HCT116 (cell line): ENCODE data around the gene CBFB. TPM values are rescaled to one million over a fixed set of nuclear protein-coding genes. Genes with fewer than 3 reads are reported as not detected.

Source experiments
- ATAC-seq: fragments of 200-7000 bp; cut with Tn5 transposase; 2 replicates; pipeline ENCODE4 v1.9.1; 2020; ENCODE audit warnings: mild to moderate bottlenecking, moderate library complexity
- BruUV-seq: library from RNA; stranded (reverse); fragments of 400-500 nt; replicated peaks from 2 replicates; lab custom pipeline; 2021; lab: Mats Ljungman, UMichigan
- CTCF ChIA-PET: fragments of 300-600 bp; sonication (Branson Sonifier 250); formaldehyde crosslinking; loops from one replicate; lab custom pipeline; 2021; ENCODE audit warnings: antibody characterized with exemption; lab: Charles Lee
- POLR2A ChIA-PET: fragments of 300-600, 350-600 bp; sonication (Branson Sonifier 250); formaldehyde crosslinking; loops from one replicate; lab custom pipeline; 2021; ENCODE audit warnings: antibody characterized with exemption; lab: Charles Lee
- RAD21 ChIA-PET, 2 experiments: fragments of 300-600 bp; sonication (Branson Sonifier 250); formaldehyde crosslinking; loops; one replicate each; lab custom pipeline; 2023; ENCODE audit warnings: low total read pairs in 2 of 2; ENCODE audit not compliant: uncharacterized antibody in 2 of 2, unreplicated experiment in 2 of 2, low non-redundant PET in 1 of 2; lab: Charles Lee
- DNase-seq: peaks from one replicate; pipeline ENCODE4 v3.0.0-alpha.2; 2010; ENCODE audit warnings: low read depth, low spot score
- H2AFZ ChIP-seq: fragments of 200-600 bp; shearing (Covaris generic), sonication (generic); 2 replicates; pipeline ENCODE4 v1.6.1; 2017; ENCODE audit warnings: low read depth, mixed run types, mixed read lengths, antibody characterized with exemption, low read length; ENCODE audit not compliant: poor library complexity, severe bottlenecking
- H3K27ac ChIP-seq: 2 replicates; pipeline ENCODE4 v1.5.1; 2012; ENCODE audit warnings: low read depth, low read length
- H3K27me3 ChIP-seq: fragments of 200-600 bp; sonication (generic); 2 replicates; pipeline ENCODE4 v1.6.1; 2016; ENCODE audit warnings: mixed run types, low read length, mixed read lengths; ENCODE audit not compliant: insufficient read depth
- H3K36me3 ChIP-seq, 2 experiments: fragments of 200-500 bp in 1 of 2; fragments of 200-600 bp in 1 of 2; sonication (Bioruptor generic) in 1 of 2; sonication (generic) in 1 of 2; 2 replicates each; pipeline versions ENCODE4 v1.5.1 to v1.6.1; 2014 to 2016; ENCODE audit warnings: low read length in 2 of 2, inconsistent platforms in 1 of 2, mixed read lengths in 1 of 2, mixed run types in 1 of 2; ENCODE audit not compliant: insufficient read depth in 2 of 2, control insufficient read depth in 1 of 2
- H3K4me1 ChIP-seq, 2 experiments: fragments of 200-600 bp in 1 of 2; sonication (generic) in 1 of 2; 2 replicates each; pipeline versions ENCODE4 v1.5.1 to v1.6.1; 2012 to 2017; ENCODE audit warnings: low read length in 2 of 2, inconsistent platforms in 1 of 2, mild to moderate bottlenecking in 1 of 2, mixed read lengths in 1 of 2, mixed run types in 1 of 2, moderate library complexity in 1 of 2; ENCODE audit not compliant: insufficient read depth in 2 of 2, control insufficient read depth in 1 of 2
- H3K4me2 ChIP-seq: fragments of 200-600 bp; sonication (generic); 2 replicates; pipeline ENCODE4 v1.6.1; 2017; ENCODE audit warnings: mixed run types, low read length, mixed read lengths
- H3K4me3 ChIP-seq, 2 experiments: fragments of 200-600 bp in 1 of 2; sonication (generic) in 1 of 2; replicated peaks in 1 of 2; 2 replicates each; pipeline ENCODE4 v1.5.1; 2011 to 2016; ENCODE audit warnings: low read length in 2 of 2, control low read depth in 1 of 2, low read depth in 1 of 2, mild to moderate bottlenecking in 1 of 2, mixed read lengths in 1 of 2, mixed run types in 1 of 2
- H3K79me2 ChIP-seq: fragments of 200-600 bp; sonication (generic); 2 replicates; pipeline ENCODE4 v1.6.1; 2017; ENCODE audit warnings: mild to moderate bottlenecking, mixed run types, low read length, moderate library complexity, mixed read lengths; ENCODE audit not compliant: insufficient read depth
- H3K9ac ChIP-seq: fragments of 200-600 bp; sonication (generic); 2 replicates; pipeline ENCODE4 v1.6.1; 2016; ENCODE audit warnings: low read length, mixed read lengths
- H3K9me2 ChIP-seq: fragments of 200-600 bp; sonication (generic), shearing (Covaris generic); 2 replicates; pipeline ENCODE4 v1.6.1; 2017; ENCODE audit warnings: mixed run types, mild to moderate bottlenecking, moderate library complexity; ENCODE audit not compliant: insufficient read depth
- H3K9me3 ChIP-seq, 2 experiments: fragments of 200-500 bp in 1 of 2; fragments of 200-600 bp in 1 of 2; sonication (Bioruptor generic) in 1 of 2; sonication (generic) in 1 of 2; 2 replicates each; pipeline ENCODE4 v1.6.1; 2014 to 2017; ENCODE audit warnings: low read length in 2 of 2, mixed read lengths in 2 of 2, inconsistent platforms in 1 of 2, low read depth in 1 of 2, mild to moderate bottlenecking in 1 of 2, mixed run types in 1 of 2, moderate library complexity in 1 of 2; ENCODE audit not compliant: control insufficient read depth in 1 of 2, insufficient read depth in 1 of 2
- H4K20me1 ChIP-seq: fragments of 200-600 bp; sonication (generic), shearing (Covaris generic); 2 replicates; pipeline ENCODE4 v1.6.1; 2017; ENCODE audit warnings: mixed run types, mild to moderate bottlenecking, moderate library complexity; ENCODE audit not compliant: insufficient read depth
- CBX3 ChIP-seq: IDR thresholded peaks from 2 replicates; pipeline ENCODE4 v1.6.1; 2012; ENCODE audit warnings: low read depth
- CEBPB ChIP-seq: IDR thresholded peaks from 2 replicates; pipeline ENCODE4 v1.6.1; 2012; ENCODE audit warnings: low read depth
- EGR1 ChIP-seq: IDR thresholded peaks from 2 replicates; pipeline ENCODE4 v1.6.1; 2012; ENCODE audit warnings: low read depth
- EZH2phosphoT487 ChIP-seq: fragments of 200-600 bp; IDR thresholded peaks from 2 replicates; pipeline ENCODE4 v1.6.1; 2018; ENCODE audit warnings: antibody characterized with exemption, borderline replicate concordance
- POLR2A ChIP-seq: IDR thresholded peaks from 2 replicates; pipeline ENCODE4 v1.7.0; 2011; ENCODE audit warnings: borderline replicate concordance; ENCODE audit not compliant: insufficient read depth, insufficient read length; ENCODE audit errors: extremely low read depth
- POLR2AphosphoS5 ChIP-seq: IDR thresholded peaks from 2 replicates; pipeline ENCODE4 v1.6.1; 2011; ENCODE audit warnings: mild to moderate bottlenecking, low read depth, low read length, moderate library complexity
- RAD21 ChIP-seq: IDR thresholded peaks from 2 replicates; pipeline ENCODE4 v1.6.1; 2012; ENCODE audit warnings: low read depth, mild to moderate bottlenecking
- SIN3A ChIP-seq: IDR thresholded peaks from 2 replicates; pipeline ENCODE4 v1.6.1; 2012; ENCODE audit warnings: low read depth
- SP1 ChIP-seq: IDR thresholded peaks from 2 replicates; pipeline ENCODE4 v1.6.1; 2012; ENCODE audit warnings: low read depth
- TCF7L2 ChIP-seq: IDR thresholded peaks from 2 replicates; pipeline ENCODE4 v1.7.0; 2011; ENCODE audit warnings: borderline replicate concordance, inconsistent platforms; ENCODE audit not compliant: insufficient read depth, insufficient read length; ENCODE audit errors: extremely low read depth
- YY1 ChIP-seq: IDR thresholded peaks from 2 replicates; pipeline ENCODE4 v1.6.1; 2011; ENCODE audit warnings: low read length, low read depth, moderate library complexity, mild to moderate bottlenecking; ENCODE audit not compliant: insufficient replicate concordance; ENCODE audit errors: extremely low read depth
- ZFX ChIP-seq: fragments of 450-650 bp; IDR thresholded peaks from 2 replicates; pipeline ENCODE4 v1.6.1; 2017
- intact Hi-C: fragments of 100-400 bp; cut with micrococcal nuclease; formaldehyde crosslinking; loops from 2 replicates; pipeline ENCODE4 v1.10.0; 2022
- total RNA-seq: library from RNA; stranded (reverse); gene quantifications from one replicate; pipeline ENCODE4 v1.2.1, GENCODE V29; 2021; ENCODE audit not compliant: unreplicated experiment
- TF ChIP-seq, protein P1 (sequence below), 3 experiments: fragments of 200-600 bp in 1 of 3; sonication (generic) in 1 of 3; IDR thresholded peaks in 2 of 3; conservative IDR thresholded peaks in 1 of 3; 2 replicates each; pipeline ENCODE4 v1.5.1; 2012 to 2017; ENCODE audit warnings: low read depth in 2 of 3, low read length in 2 of 3, antibody characterized with exemption in 1 of 3, borderline replicate concordance in 1 of 3, control low read depth in 1 of 3, mild to moderate bottlenecking in 1 of 3, mixed read lengths in 1 of 3, mixed run types in 1 of 3, moderate library complexity in 1 of 3; ENCODE audit not compliant: insufficient read depth in 1 of 3
- TF ChIP-seq, protein P2 (sequence below): IDR thresholded peaks from 2 replicates; pipeline ENCODE4 v1.6.1; 2012

CBFB gene
- total RNA-seq, 1 experiment from 2014 or later = 101 TPM

DNA sequence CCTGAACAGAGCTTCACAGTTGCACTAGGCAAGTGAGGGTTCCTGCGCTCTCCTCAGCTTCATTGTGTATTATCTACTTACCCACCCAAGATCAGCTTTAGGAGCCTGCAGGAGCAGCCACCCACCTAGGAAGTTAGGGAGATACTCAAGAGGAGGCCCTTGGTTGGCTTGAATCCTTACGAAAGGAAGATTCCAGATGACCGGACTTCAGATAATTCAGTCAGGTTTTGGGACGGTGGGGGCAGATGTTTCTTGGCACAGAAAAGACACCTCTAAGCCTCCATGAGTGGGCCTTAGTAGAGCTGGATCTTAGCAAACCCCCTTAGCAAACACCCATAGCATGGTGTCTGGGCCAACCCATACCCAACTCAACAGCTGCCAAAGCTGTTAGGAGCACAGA is 2.4 kb upstream of the CBFB start:
- no peak for ATAC-seq
- no peak for DNase-seq
- peaks cover 3 to 4% of the 10 kb centered on the region in 2 experiments; a peak in 2 of 4 replicates for H3K36me3 ChIP-seq
- no TSS peak for BruUV-seq
- no peaks in the 10 kb centered on the region for H3K9me2 ChIP-seq
- TF ChIP-seq RAD21 = no peak
- TF ChIP-seq EZH2phosphoT487 = no peak
- no peak for TF ChIP-seq POLR2AphosphoS5
- no peak for TF ChIP-seq CEBPB
- TF ChIP-seq TCF7L2 = no peak
- no peak overlapping the region for H3K27ac ChIP-seq
- H3K9me3 ChIP-seq = no peaks in the 10 kb centered on the region
- H3K4me2 ChIP-seq = no peak overlapping the region
- ChIA-PET POLR2A (interaction anchor here (1.4 kb wide), 1 partner anchor 9 kb away, joined by 4 read pairs; no protein-coding TSS in a partner anchor), CTCF (interaction anchor here (0.5 to 3.2 kb wide), 3 partner anchors 9 to 155 kb away, joined by 3 to 19 read pairs (median 3); no protein-coding TSS in a partner anchor), RAD21 (no interaction called here)
- H3K4me3 ChIP-seq = no peak overlapping the region
- H3K79me2 ChIP-seq = peaks cover 30% of the 10 kb centered on the region
- peaks cover 12 to 24% of the 10 kb centered on the region in 2 experiments; a peak in 3 of 4 replicates for H3K4me1 ChIP-seq
- H2AFZ ChIP-seq = no peak overlapping the region
- intact Hi-C loops = no loop called here
- no peaks in the 10 kb centered on the region for H4K20me1 ChIP-seq
- H3K27me3 ChIP-seq = no peaks in the 10 kb centered on the region
- no peak overlapping the region for H3K9ac ChIP-seq

DNA sequence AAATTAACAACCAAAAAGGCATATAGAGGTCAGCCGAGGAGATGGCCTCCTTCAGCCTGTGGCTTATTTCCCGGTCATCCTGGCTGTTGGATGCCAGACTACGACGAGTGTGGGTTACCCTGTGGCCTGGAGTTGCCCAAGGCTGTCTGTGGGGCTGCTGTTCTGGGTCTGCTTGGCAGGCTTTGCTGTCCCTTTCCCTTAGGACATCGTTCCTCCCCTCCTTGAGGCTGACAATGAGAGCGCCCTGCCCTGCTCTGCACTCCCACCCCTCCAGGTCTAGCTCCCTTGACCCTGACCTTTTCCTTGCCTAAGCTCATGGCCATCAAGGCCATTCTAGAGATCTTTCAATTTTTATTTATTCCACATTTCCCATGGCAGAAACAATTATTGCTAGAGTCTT is 1.9 kb upstream of the CBFB start:
- Histone ChIP-seq H3K9me2 (no peaks in the 10 kb centered on the region), H3K36me3 (peaks cover 4 to 7% of the 10 kb centered on the region in 2 experiments; a peak in 3 of 4 replicates), H3K4me3 (no peak overlapping the region), H2AFZ (no peak overlapping the region), H3K4me2 (no peak overlapping the region), H3K27ac (no peak overlapping the region), H3K4me1 (peaks cover 12 to 24% of the 10 kb centered on the region in 2 experiments; a peak in 3 of 4 replicates), H3K9ac (no peak overlapping the region), H3K79me2 (peaks cover 35% of the 10 kb centered on the region), H4K20me1 (no peaks in the 10 kb centered on the region), H3K27me3 (no peaks in the 10 kb centered on the region), H3K9me3 (no peaks in the 10 kb centered on the region)
- DNase-seq (no peak), ATAC-seq (no peak)
- intact Hi-C loops = no loop called here
- RAD21 ChIA-PET = no interaction called here
- CTCF ChIA-PET = interaction anchor here (0.5 to 3.2 kb wide), 3 partner anchors 9 to 155 kb away, joined by 3 to 19 read pairs (median 3); no protein-coding TSS in a partner anchor
- POLR2A ChIA-PET = interaction anchor here (1.4 kb wide), 1 partner anchor 9 kb away, joined by 4 read pairs; no protein-coding TSS in a partner anchor
- BruUV-seq = no TSS peak
- no peak for TF ChIP-seq TCF7L2
- no peak for TF ChIP-seq EZH2phosphoT487
- no peak for TF ChIP-seq YY1
- TF ChIP-seq, protein P1, sequence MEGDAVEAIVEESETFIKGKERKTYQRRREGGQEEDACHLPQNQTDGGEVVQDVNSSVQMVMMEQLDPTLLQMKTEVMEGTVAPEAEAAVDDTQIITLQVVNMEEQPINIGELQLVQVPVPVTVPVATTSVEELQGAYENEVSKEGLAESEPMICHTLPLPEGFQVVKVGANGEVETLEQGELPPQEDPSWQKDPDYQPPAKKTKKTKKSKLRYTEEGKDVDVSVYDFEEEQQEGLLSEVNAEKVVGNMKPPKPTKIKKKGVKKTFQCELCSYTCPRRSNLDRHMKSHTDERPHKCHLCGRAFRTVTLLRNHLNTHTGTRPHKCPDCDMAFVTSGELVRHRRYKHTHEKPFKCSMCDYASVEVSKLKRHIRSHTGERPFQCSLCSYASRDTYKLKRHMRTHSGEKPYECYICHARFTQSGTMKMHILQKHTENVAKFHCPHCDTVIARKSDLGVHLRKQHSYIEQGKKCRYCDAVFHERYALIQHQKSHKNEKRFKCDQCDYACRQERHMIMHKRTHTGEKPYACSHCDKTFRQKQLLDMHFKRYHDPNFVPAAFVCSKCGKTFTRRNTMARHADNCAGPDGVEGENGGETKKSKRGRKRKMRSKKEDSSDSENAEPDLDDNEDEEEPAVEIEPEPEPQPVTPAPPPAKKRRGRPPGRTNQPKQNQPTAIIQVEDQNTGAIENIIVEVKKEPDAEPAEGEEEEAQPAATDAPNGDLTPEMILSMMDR (IDR thresholded peaks at IDR 0.05 in 2 of 3, conservative IDR thresholded peaks at IDR 0.05 in 1 of 3; ENCODE audit: borderline replicate concordance in 1 of 3, insufficient read depth in 1 of 3, low read depth in 2 of 3, low read length in 2 of 3) = no peak
- no peak for TF ChIP-seq EGR1
- TF ChIP-seq ZFX = no peak
- TF ChIP-seq CBX3 = no peak
- TF ChIP-seq POLR2A = no peak
- TF ChIP-seq SIN3A = no peak
- TF ChIP-seq SP1 = no peak
- TF ChIP-seq CEBPB = no peak
- TF ChIP-seq, protein P2, sequence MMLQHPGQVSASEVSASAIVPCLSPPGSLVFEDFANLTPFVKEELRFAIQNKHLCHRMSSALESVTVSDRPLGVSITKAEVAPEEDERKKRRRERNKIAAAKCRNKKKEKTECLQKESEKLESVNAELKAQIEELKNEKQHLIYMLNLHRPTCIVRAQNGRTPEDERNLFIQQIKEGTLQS = no peak
